Measurements from ENCODE around the gene ILK.

DNA sequence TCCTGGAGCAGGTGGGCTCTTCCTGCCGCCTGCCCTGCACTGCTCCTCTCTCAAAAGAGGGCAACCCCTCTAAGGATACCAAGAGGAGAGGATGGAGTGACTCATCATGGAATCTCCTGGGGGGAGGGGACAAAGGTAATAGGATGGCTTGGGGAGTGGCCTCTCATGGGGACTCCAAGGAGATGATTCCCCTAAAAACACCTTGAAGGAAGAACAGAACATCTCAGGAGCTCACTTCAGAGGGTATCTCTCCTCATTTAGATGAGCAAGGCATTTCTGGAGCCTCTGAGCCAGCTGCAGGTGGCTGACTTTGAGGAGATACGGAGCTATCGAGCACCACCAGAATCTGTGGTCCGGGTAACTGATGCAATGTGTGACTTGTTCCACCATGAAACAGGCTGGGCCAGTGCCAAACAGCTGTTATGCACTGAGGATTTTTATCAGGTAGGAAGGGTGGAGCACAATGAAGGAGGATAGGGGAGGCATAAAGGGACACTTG lies 40.4 kb upstream of the ILK start:
- TF ChIP-seq POLR2A (IDR thresholded peaks at IDR 0.05) (no peak), CTCF (IDR thresholded peaks at IDR 0.05) (no peak), POLR2AphosphoS5 (IDR thresholded peaks at IDR 0.05) (no peak)

Measured in suprapubic skin (tissue), 4 donors.